HG03565 (cell line): ENCODE measurements around the gene PEX14.

Experiments
- ATAC-seq: cut with Tn5 transposase; IDR thresholded peaks from one replicate; pipeline ENCODE4 v1.9.1; 2021; ENCODE audit warnings: mild to moderate bottlenecking, moderate library complexity; ENCODE audit not compliant: unreplicated experiment

Gene PEX14

DNA sequence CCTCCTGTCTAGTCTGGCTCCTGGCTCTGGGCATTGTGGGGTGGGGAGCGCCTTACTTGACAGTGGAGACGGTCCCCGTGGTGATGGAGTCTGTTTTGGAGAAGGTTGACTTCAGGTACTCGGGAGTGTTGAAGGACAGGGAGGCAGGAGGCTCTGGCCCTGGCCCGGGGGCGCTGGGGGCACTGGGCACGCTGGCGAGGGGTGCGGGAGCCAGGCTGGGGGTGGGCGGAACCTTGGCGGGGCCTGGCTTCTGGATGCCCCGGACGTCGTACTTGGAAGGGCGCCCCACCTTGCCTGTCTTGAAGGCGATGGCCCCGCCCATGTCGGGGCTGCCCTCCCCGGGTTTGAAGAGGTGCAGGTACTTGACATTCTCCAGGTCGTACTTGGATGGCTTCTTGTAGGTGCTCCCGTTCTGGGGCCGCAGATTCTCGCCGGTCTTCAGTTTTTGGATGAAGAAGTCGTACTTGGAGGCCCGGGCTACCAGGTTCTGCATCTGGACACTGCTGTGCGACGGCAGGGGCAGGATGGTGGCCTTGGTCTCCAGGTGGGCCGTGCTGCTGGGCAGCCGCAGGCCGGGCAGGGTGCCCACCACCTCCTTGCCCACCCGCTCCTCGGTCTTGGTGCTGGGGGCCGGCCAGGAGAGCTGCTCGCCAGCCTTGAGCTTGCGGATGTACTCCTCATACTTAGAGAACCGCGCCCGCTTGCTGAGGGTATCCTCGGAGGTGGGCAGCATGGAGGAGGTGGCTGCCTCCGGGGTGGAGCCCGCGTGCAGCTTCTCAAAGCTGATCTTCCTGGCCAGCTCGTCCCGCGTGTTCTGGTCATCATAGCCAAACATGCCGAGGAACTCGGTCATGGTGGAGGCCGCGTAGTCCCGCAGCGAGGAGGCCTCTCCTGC lies 185.1 kb downstream of the PEX14 start:
- no peak for ATAC-seq

DNA sequence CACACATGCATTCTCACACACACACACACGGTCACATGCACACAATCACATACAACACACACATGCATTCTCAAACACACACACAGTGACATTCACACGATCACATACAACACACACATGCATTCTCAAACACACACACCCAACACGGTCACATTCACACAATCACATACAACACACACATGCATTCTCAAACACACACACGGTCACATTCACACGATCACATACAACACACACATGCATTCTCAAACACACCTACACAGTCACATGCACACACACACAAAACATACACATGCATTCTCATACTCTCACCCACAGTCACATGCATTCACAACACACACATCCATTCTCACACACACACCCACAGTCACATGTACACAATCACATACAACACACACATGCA lies 186.7 kb downstream of the PEX14 start:
- ATAC-seq: no peak

DNA sequence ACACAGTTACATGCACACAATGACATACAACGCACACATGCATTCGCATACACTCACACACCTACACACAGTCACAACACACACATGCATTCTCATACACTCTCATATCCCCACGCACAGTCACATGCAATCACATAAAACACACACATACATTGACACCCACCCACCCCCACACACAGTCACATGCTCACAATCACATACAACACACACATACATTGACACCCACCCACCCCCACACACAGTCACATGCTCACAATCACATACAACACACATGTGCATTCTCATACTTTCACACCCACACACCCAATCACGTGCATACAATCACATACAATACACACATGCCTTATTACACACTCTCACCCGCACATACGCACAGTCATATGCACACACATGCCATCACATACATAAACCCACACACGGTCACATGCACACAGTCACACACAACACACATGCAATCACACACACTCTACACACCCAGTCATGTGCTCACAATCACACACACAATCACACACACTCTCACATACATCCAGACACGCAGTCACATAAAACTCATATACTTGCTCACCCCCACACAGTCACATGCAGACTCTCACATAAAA lies 187.4 kb downstream of the PEX14 start:
- ATAC-seq: no peak

DNA sequence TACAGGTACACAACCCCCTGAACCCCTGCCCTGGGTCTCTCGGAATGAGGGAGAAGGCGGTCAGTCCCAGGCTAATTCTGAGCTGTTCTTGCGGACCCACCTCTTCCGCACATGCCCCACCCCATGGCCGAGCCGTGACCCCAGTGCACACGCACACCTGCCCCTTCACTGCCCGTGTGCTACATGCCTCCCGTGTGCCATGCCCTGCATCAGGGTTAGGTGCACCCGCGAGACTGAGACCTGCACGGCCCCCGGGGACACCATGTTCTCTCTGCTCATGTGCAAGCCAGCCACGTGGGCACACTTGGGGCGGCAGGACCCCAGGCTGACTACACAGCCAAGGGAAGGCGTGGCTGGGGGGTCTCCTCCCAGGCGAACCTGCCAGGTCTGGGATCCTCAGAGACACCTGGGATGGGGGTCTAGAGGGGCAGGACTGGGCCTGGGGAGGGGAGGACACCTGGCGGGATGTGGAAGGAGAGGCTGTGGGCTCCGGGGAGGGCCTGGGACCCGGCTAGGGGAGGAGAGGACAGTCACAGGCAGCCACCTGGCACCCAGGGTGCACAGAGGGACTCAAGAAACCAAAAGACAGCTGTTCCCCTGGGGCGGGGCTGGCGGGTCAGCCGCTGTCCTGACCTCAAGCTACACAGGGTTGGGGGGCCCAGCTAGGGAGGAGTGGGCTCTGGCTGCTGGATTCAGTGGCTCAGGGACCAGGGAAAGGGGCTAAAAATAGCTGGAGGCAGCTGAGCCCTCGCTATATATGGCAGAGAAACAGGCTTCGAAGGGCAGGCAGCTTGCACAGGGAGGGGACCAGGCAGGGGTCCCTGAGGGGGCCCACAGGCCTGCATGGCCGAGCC lies 188.3 kb downstream of the PEX14 start:
- no peak for ATAC-seq

DNA sequence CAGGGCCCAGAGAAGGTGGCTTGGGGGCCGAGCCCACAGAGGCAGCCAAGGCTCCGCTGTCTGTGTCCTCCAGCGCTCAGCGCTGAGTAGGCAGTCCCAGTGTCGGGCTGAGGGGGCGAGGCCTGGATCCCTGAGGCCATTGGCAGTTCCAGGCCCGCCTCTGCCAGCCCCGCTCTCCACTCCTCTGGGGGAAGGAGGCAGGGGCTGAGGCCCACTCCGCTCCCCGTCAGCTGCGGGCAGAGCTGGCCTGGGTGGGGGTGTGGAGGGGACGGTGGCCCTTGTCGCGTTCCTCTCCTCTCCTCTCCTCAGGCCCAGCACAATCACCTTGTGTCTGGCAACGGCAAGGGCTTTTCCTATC lies 188.9 kb downstream of the PEX14 start:
- no peak for ATAC-seq

DNA sequence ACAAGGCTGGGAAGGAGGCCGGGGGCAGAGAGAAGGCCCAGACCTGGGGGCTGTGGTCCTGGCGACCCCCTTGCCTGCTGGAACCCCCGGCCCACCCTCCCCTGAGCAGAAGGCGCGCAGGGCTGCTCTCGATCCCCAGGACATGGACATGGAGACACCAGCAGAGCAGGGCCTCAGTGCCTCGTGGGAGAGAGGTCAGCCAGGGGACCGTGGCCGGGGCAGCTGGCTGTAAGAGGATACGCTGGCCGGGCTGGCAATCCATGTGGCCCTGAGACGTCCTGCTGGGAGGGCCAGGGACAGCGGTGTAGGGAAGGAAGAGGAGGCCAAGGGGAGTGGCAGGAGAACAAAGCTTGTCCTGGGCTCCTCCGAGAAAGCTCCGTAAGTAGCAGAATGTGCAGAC lies 189.5 kb downstream of the PEX14 start:
- no peak for ATAC-seq

DNA sequence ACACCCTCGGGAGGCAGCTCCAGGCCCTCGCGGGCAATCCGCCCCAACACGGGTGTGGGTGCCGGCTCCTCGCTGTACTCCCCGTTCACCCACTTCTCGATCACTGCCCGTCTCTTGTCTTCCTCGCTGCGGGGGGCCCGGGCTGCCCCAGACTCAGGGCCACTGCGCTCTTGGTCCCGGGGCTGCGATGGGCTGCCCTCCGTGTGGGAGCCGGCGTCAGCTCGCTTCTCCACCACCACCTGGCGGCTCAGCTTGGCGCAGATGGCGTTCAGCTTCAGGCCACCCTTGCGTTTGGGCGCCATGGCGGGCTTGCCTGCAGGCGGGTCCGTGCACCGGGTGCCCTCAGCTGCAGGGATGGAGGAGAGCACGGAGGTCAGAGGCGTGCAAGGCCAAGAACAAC lies 190.5 kb downstream of the PEX14 start:
- no peak for ATAC-seq

DNA sequence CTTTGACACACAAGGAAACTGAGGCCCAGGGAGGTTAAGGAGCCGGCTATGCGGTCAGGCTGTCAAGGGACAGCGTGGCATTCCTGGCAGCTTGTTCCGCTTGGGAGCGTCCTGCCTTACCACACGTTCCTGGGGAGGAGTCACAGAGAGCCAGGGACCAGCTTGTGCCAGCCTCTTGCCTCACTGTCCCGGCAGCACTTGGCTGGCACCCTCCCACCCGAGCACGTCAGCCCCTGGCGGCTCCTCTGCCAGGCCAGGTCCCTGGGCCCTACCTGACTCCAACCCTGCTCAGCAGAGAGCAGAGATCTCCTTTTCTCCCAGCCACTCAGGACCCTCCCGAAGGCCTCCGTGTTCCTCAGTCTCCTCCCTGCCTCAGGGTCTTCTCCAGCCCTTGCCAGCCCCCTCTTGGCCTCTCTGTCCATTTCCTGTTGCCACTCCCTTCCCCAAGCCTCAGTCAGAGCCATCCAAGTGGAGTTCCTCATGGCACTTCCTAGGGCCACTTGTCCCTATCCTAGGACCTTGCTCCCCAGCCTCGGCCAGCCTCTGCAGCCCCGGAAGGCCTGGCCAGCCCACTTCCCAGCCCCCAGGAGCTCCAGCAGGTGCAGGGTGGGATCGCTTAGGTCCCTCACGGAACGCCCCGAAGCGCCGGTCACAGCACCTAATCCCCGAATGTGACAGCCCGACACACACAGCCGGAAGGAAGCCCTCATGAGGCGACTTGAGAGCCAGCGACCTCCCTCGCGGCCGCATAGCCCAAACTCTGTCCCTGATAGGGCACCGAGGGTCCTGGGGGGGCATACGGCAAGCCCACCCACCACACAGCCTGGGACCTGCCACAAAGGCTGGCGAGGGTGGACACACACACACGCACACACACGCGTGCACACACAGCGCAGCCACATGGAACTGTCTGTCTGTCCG lies 191.4 kb downstream of the PEX14 start:
- no peak for ATAC-seq

DNA sequence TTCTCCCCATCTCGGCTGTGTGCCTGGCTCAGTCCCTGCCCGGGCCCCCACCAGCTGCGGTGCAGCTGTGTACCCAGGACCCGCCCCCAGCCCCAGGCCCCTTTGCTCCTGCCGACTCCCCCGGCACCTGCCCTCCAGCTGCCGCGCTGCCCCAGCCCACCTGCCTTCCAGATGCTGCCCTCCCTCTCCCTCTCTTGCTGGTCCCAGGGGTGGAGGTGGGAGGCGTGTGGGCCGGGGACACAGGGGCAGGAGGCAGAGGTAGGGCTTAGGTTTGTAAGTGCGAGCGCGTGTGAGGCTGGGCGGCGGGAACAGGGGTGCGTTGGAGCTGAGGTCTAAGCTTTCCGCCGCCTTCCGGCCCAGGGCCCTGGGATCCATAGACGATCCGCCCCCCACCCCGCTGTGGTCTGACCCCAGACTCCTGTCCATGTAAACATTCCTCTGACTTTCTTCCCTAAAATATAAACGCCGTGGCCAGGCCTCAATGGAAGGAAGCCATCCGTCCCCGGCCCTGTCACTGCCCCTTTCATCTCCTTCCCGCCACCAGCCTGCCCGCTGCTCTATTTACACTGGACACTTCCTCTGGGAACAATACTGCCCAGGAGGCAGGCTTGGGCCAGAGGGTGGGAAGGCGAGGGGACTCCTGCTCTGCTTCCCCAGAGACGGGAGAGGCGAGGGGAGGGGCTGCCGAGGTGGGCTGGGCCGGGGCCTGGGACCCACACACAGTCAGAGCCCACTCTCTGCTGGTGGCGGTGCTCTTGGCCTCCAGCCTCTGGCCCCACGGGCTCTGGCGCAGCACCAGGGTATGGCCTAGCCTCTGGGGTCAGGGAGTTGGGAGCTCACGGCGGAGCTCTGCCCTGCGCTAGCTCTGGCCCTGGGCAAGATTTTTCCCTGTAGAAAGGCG lies 193.4 kb downstream of the PEX14 start:
- no peak for ATAC-seq

DNA sequence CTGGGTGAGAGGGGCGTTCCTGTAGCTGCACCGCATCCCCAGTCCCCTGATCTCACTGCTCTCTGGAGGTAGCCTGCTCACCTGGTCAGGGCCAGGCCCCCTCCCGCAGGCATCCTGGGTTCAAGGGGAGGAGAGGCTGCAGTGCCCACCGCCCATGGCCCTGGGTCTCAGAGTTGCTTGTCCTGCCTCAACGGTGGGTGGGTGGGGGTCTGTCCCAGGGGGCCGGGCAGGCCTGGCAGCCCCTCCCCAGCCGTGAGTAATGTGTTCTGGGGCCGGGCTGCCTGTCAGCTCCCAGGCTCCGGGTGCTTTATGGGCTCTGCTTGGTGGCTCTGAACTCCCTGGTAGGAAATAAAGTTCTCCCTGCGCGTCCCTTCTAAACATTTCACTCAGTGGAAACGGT lies 194.8 kb downstream of the PEX14 start:
- no peak for ATAC-seq

DNA sequence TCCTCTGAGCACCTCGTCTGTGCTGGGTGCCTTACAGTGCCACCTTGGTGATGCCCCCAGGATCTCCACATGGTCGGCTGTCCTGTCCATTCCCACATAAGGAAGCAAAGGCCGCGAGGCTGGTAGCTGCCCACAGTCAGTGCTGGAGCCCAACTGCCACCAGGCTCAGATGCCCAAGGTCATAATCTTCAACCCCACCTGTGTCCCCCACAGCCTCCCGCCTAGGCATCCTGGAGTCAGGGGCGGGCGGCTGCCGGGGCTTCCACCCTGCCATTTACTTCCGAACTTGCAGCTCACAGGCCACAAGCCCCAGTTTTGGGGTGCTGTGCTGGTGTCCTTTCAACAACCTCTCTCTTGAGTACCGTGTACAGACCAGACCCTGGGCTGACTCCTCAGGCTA lies 195.4 kb downstream of the PEX14 start:
- no peak for ATAC-seq

DNA sequence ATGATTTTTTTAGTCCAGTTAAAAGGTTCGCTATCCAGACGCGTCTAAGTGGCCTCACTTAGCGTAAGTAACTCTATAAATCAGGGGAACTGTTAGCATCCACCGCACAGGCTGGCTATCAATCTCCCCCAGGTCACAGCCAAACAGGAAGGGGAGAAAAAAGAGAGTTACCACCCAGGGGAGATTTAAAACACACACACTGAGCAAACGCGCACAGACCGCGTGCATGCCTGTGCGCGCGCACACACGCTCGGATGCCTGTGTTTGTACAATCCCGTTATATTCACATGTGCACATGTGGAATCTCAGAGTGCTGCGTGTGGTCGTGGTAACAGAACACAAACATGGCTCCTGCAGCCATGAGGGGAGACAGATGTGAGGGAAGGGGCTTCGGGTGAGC lies 196.3 kb downstream of the PEX14 start:
- ATAC-seq: no peak

DNA sequence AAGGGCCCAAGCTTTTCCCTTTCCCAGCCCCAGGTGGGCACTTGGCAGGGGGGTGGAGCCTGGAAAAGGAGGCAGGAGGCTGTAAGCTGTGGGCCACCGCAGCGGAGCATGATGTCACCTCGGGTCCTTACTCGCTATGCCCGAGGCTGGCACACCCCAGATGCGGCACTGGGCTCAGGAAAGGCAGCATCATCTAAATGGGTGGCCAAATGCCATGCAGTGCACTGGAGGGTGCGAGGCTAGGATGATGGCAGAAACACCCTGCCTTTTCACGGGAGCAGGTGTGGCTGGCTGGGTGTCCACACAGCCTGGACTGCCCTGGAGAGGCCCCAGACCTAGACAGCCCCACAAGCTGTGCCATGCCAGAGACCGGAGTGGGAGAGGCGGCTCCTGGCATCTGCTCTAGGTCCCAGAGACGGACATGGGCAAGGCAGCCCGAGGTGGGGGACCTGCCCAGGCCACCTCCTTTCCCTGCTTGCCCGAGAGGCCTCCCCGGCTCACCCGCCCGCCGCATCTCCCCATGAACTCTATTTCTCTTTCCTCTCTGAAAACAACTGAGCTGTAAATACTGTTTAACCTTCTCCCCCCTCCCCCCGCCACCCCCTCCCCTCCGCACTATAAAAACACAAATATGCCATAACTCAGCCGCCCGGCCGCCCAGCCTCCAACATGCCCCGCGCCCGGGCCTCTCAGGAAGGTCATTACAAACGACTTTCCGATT lies 197.0 kb downstream of the PEX14 start:
- no peak for ATAC-seq

DNA sequence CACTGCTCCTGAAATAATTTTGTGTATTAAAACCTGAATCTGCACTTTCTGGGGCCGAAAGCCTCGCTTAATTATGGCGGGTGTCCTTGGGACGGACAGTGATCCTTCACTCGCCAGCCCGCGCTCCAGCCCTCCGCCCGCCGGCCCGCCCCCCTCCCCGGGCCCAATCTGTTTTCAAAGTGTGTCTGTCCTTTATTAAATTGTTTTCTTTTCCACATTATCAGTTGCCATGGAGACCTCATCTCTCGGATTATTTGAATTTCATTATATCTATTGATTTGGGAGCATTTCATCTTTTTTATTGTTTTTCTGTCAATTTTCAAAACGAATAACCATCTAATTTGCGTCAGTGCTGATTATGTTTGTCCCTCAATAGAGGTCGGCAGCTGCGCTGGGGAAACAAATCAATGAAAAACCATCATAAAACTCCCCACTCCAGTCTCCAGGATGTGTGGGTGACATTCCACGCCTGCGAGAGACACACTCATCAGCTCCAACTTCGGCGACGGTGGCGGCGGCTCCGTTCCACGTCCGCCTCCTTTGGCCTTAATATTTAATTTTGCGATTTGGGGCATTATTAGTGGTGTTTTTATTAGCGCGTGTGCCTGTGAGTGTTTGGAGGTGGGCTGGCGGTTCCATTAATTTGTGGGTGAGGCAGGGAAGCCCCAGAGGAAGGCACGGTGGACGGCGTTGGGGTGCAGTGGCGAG lies 197.7 kb downstream of the PEX14 start:
- ATAC-seq: no peak

DNA sequence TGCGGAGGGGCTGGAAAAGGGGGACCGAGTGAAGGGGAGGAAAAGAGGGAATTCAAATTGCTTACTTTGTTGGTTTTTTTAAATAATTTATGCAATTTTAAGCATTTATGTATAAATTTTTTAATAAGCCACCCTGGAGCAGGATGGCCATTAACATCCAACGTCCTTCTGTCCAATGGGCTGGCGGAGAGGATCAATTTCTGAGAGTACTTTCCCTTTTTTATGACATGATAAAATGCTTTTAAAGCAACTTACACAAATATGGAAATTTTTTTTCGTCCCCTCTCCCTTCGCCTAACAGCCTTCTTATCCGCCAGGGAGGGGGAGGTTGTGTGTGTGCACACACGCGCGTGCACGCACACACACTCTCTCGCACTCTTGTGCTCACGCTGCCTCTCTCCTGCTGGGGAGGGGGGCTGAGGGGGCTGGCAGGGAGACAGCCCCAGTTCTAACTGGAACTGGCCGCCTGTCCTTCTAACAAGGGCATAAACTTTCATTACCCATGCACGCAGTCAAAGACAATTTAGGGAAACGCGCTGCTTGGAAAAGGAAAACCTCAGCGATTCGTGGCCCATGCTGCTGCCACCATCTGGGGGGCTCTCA lies 198.5 kb downstream of the PEX14 start:
- ATAC-seq: no peak

DNA sequence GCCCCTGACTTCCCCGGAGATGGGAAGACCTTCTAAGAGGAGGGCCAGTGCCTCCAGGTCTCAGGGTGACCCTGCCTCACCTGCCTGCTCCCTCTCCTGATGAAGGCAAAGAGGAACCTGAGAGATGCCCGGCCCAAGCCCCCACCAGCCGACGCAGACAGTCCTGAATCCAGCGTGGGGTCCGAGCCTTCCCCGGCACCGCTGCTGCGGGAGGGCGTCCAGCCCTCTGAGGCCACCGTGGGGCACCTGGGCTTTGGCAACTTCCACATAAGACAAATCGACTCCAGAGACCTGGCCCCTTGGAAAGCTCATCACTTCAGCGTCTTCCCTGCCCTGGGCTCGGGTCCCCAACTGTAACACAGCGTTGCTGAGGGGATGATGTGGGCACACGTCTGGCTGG lies 199.5 kb downstream of the PEX14 start:
- ATAC-seq: no peak

DNA sequence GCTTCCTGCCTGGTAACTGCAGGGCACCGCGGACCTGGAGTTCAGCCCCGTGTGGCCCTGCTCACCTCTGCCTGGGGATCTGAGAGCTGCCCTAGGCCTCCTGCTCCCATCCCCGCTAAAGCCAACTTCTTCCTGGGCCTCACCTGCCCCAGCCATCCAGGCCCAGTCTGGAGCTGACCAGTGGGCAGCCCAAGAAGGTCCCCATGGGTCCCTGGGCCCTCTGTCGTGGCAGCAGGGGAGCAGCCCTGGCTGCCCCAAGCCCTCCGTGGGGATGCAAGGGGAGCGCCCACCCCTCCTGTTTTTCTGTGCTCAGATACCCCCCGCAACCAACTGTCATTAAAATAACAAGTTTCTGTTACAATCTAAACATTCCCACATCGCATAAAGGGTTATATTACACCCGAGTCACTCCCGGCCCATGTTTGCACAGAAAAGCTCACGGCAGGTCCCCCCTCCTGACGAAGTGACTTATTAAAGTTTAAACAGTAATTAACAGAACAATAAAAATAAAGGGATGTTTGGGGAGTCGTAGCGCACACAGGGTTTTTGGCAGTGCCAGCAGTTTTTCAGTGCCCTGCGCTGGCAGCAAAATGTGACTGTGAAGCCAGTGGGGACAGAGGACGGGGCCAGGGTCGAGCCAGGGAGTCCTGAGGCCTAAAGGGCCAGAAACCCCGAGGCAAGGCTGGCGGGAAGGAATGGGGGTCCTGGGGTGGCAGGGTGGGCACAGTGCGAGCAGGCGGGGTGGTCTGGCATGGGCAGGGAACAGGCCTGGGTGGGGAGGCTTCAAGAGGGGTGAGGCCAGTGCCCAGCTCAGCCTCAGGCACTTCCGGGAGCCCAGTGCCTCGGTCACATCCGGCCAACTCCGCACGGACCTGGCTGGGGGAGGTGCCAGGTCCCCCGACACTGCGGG lies 200.2 kb downstream of the PEX14 start:
- ATAC-seq: no peak
